ENCODE data around the gene SIM1. TPM values are rescaled to one million over a fixed set of nuclear protein-coding genes. Genes with fewer than 3 reads are reported as not detected.

The SIM1 gene
- total and polyA plus RNA-seq, 2 experiments from 2014 or later: not detected

GRCh38 chr6:100457311-100457990 lies 7.3 kb downstream of the SIM1 start:
- TF ChIP-seq, protein P1, sequence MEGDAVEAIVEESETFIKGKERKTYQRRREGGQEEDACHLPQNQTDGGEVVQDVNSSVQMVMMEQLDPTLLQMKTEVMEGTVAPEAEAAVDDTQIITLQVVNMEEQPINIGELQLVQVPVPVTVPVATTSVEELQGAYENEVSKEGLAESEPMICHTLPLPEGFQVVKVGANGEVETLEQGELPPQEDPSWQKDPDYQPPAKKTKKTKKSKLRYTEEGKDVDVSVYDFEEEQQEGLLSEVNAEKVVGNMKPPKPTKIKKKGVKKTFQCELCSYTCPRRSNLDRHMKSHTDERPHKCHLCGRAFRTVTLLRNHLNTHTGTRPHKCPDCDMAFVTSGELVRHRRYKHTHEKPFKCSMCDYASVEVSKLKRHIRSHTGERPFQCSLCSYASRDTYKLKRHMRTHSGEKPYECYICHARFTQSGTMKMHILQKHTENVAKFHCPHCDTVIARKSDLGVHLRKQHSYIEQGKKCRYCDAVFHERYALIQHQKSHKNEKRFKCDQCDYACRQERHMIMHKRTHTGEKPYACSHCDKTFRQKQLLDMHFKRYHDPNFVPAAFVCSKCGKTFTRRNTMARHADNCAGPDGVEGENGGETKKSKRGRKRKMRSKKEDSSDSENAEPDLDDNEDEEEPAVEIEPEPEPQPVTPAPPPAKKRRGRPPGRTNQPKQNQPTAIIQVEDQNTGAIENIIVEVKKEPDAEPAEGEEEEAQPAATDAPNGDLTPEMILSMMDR (IDR thresholded peaks at IDR 0.05; ENCODE audit: low read depth, low read length): no peak
- Histone ChIP-seq H3K36me3 (no peaks in the 10 kb centered on the region), H3K4me3 (no peak overlapping the region), H3K27ac (no peak overlapping the region), H3K27me3 (peaks cover 100% of the 10 kb centered on the region), H3K9me3 (ENCODE audit: low read depth) (no peaks in the 10 kb centered on the region), H3K4me1 (ENCODE audit: low read depth) (no peaks in the 10 kb centered on the region)
- no peak for DNase-seq (ENCODE audit: low read depth in 1 of 2, low spot score in 1 of 2)

DNA sequence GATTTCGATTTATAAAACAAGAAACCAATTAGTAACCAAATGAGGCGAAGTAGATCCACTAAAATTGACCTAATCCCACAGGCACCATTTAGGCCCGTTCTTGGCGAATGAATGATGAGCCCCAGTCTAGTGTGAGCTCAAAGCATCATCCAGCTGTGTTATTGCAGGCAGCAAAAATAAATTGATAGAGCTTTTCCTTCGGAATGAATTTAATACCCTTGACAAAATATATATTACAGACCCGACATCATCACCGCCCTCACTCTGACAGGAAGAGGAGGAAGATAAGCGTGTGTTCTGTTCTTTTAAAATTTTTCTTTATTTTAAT lies 7.8 kb downstream of the SIM1 start:
- Histone ChIP-seq H3K4me3 (no peak overlapping the region), H3K27me3 (peaks cover 100% of the 10 kb centered on the region), H3K9me3 (ENCODE audit: low read depth) (no peaks in the 10 kb centered on the region), H3K36me3 (no peaks in the 10 kb centered on the region), H3K27ac (no peak overlapping the region), H3K4me1 (ENCODE audit: low read depth) (no peaks in the 10 kb centered on the region)
- DNase-seq (ENCODE audit: low read depth in 1 of 2, low spot score in 1 of 2): no peak
- TF ChIP-seq, protein P1 (IDR thresholded peaks at IDR 0.05; ENCODE audit: low read depth, low read length): no peak

GRCh38 chr6:100456141-100456907 lies 8.4 kb downstream of the SIM1 start:
- TF ChIP-seq, protein P1 (IDR thresholded peaks at IDR 0.05; ENCODE audit: low read depth, low read length): no peak
- Histone ChIP-seq H3K36me3 (no peaks in the 10 kb centered on the region), H3K4me3 (no peak overlapping the region), H3K27me3 (peaks cover 100% of the 10 kb centered on the region), H3K9me3 (ENCODE audit: low read depth) (no peaks in the 10 kb centered on the region), H3K27ac (no peak overlapping the region), H3K4me1 (ENCODE audit: low read depth) (no peaks in the 10 kb centered on the region)
- no peak for DNase-seq (ENCODE audit: low read depth in 1 of 2, low spot score in 1 of 2)

DNA sequence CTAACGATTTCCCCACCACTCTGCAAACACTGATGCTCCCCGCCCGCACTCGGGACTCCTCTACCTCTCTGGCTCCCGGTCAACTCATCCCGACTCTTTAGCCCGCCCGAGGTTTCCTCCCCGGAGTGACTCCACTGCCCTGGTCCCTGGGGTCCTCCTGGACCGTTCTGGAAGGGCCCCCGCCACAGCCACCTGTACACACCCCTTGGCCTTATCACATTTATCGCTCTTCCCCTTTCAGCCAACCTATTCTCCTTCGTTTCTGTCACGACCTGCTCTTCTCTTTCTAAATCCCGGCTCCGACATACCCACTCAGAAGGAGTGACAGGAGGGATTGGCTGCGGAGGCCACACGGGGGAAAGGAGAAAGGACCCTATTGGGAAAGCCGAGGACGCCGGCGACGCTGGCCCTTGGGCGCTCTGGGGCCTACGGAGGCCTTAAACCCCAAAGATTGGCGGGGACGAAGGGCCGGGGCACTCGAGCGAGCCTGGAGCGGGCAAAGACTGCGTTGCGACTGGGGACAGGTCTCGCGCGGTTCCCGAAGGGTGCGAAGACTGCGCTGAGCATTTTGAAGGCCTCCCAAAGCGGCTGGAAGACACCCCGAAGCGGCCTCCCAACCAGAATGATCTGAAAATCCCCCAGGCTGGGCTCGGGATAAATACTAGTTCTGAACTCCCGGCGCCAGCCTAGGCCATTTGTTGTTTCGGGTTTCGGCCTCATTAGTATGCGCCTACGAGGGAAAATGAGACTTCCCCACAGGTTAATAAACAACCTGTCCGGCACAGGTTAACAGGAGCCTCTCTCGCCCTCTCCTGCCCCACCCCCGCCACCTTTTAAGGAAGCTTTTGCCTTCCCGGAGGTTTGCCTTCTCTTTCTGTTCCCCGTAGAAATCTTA lies 9.2 kb downstream of the SIM1 start:
- no peaks in the 10 kb centered on the region for H3K4me1 ChIP-seq (ENCODE audit: low read depth)
- no peak overlapping the region for H3K4me3 ChIP-seq
- TF ChIP-seq, protein P1 (IDR thresholded peaks at IDR 0.05; ENCODE audit: low read depth, low read length): no peak

DNA sequence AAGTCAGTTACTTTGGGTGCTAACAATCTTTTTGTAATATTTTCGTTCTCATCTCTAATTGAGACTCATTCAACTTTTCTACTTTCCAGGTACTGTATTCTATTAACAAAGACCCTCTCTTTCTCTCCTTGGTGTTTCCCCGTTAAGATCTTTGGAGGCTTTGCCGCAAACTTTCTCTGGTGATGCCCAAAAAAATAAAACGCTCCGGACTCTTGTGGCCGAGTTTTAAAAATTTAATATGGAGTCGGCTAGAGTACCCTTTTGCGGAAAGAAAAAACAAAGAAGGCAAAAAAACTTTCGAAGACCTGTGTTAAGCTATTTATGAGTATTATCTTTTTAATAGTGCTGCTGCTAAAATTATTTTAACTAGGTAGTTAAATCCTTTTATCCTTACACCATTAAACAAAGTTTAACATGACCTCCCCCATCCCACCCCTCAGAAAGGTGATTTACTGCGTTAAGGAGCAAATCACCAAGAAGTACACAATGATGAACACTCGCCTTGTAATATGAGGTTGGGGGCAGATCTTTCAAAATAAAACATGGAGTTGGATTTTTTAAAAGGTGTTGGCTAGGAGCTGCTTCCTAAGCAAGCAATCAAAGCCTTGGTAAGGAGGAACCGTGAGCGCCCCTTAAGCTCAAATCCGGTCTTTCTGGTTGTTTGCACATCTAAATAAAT lies 10.0 kb downstream of the SIM1 start:
- no peaks in the 10 kb centered on the region for H3K4me1 ChIP-seq (ENCODE audit: low read depth)
- DNase-seq (ENCODE audit: low read depth in 1 of 2, low spot score in 1 of 2): no peak
- H3K27me3 ChIP-seq: peaks cover 100% of the 10 kb centered on the region
- no peak overlapping the region for H3K27ac ChIP-seq
- no peaks in the 10 kb centered on the region for H3K9me3 ChIP-seq (ENCODE audit: low read depth)
- TF ChIP-seq, protein P1 (IDR thresholded peaks at IDR 0.05; ENCODE audit: low read depth, low read length): no peak
- H3K36me3 ChIP-seq: no peaks in the 10 kb centered on the region
- H3K4me3 ChIP-seq: no peak overlapping the region

More for the DNA sequence above, 9.2 kb downstream of the SIM1 start:
- Histone ChIP-seq H3K27me3 (peaks cover 100% of the 10 kb centered on the region), H3K9me3 (ENCODE audit: low read depth) (no peaks in the 10 kb centered on the region), H3K27ac (no peak overlapping the region), H3K36me3 (no peaks in the 10 kb centered on the region)
- no peak for DNase-seq (ENCODE audit: low read depth in 1 of 2, low spot score in 1 of 2)

Measured in cardiac muscle cell (in vitro differentiated cells and primary cell).